Measurements from ENCODE around the gene CREG2. TPM values are rescaled to one million over a fixed set of nuclear protein-coding genes. Genes with fewer than 3 reads are reported as not detected.

The CREG2 gene
- total RNA-seq, 1 donor from 2014 or later: 0.26 TPM

DNA sequence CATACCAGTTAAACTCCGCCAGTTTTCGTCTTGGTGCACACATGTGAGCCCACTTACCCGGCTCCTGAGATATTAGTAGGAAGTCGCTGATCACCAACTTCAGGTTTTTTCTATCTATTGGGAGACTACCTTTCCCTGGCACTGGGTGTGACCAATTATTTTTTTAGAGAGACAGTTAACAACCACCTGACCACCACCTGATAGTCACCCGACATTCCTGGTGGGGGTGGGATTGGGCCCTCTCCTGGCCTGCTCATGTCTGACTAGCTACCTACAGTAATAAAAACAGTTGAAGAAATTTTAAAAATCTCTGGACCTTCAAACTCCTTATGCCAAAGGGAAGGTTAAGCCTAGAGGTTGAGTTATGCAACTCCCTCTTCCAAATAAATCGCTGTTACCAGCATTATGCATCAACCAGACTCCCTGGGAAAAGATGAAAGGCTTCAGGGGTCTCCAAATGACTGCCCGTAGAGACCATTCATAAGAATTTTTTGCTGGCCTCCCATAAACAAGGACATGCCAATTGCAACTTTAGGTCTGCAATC lies 27.8 kb downstream of the CREG2 start:
- Histone ChIP-seq H3K36me3 (ENCODE audit: control insufficient read depth, insufficient read depth, low read length) (no peaks in the 10 kb centered on the region), H3K27me3 (ENCODE audit: control insufficient read depth, insufficient read depth, low read length) (no peaks in the 10 kb centered on the region), H3K4me3 (ENCODE audit: low read depth, low read length) (no peak overlapping the region)
- TF ChIP-seq CTCF (IDR thresholded peaks at IDR 0.05; ENCODE audit: insufficient read depth, low read length, severe bottlenecking): no peak
- no peak for DNase-seq (ENCODE audit: low read depth)
- no peak for FAIRE-seq

- DNase-seq (ENCODE audit: low read depth): no peak
- Histone ChIP-seq H3K36me3 (ENCODE audit: control insufficient read depth, insufficient read depth, low read length) (no peaks in the 10 kb centered on the region), H3K4me3 (ENCODE audit: low read depth, low read length) (no peak overlapping the region), H3K27me3 (ENCODE audit: control insufficient read depth, insufficient read depth, low read length) (no peaks in the 10 kb centered on the region)
- no peak for TF ChIP-seq CTCF (IDR thresholded peaks at IDR 0.05; ENCODE audit: insufficient read depth, low read length, severe bottlenecking)
- peak; percentile 52 for FAIRE-seq
These were observed 29.9 kb downstream of the CREG2 start for GRCh38 chr2:101357376-101357775.

DNA sequence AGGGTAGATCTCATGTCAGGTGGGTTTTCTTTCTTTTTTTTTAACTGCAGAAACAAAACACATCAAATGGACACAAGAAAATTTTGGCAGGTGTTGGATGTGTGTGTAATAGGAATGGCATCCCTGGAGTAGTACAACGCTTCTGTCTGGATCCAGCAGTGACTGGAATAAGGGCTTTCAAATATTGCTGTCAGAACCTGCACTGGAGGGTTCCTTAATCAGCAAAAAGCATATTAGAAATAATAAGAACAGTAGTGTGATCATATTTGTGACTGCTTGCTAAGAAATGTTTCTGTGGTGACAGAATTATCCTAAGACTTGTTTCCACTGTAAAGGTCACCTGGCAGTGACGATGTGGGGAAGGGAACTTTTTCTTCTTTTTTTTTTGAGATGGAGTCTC lies 30.8 kb downstream of the CREG2 start:
- H3K36me3 ChIP-seq (ENCODE audit: control insufficient read depth, insufficient read depth, low read length): no peaks in the 10 kb centered on the region
- peak; percentile 69 for DNase-seq (ENCODE audit: low read depth)
- no peak overlapping the region for H3K4me3 ChIP-seq (ENCODE audit: low read depth, low read length)
- no peaks in the 10 kb centered on the region for H3K27me3 ChIP-seq (ENCODE audit: control insufficient read depth, insufficient read depth, low read length)
- TF ChIP-seq CTCF (IDR thresholded peaks at IDR 0.05; ENCODE audit: insufficient read depth, low read length, severe bottlenecking): no peak
- FAIRE-seq: no peak

GRCh38 chr2:101356055-101356454 lies 31.2 kb downstream of the CREG2 start:
- no peak for TF ChIP-seq CTCF (IDR thresholded peaks at IDR 0.05; ENCODE audit: insufficient read depth, low read length, severe bottlenecking)
- no peak overlapping the region for H3K4me3 ChIP-seq (ENCODE audit: low read depth, low read length)
- no peaks in the 10 kb centered on the region for H3K27me3 ChIP-seq (ENCODE audit: control insufficient read depth, insufficient read depth, low read length)
- no peaks in the 10 kb centered on the region for H3K36me3 ChIP-seq (ENCODE audit: control insufficient read depth, insufficient read depth, low read length)
- DNase-seq (ENCODE audit: low read depth) (no peak), FAIRE-seq (no peak)

DNA sequence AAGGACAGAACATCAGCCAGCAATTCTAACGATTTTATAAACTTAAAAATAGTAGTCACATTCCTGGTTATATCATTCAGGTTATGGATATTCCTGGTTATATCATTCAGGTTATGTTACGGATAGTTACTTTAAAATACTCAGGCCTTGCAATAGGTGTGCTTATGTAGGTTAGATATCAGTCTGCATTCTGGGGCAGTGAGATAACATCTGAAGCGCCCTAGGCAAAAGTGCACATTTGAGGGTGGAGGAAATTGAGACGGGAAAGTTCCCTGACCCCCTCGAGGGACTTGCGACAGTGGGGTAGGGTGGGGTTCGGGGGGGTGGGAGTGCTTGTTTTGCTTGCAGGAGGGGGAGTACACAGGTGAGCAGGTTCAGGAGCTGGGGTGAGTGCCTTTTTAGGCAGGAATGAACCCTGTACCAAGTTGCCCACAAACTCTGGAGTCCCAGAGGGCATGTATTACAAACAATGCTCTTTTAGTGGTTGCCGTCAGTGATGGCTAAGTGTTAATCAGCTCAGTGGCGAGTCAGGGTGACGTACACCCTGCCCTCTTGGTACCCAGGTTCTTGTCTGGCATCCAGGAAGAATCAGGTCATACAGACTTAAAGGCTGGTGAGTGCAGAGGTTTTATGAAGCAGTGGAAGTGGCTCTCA lies 31.8 kb downstream of the CREG2 start:
- Histone ChIP-seq H3K4me3 (ENCODE audit: low read depth, low read length) (no peak overlapping the region), H3K36me3 (ENCODE audit: control insufficient read depth, insufficient read depth, low read length) (no peaks in the 10 kb centered on the region), H3K27me3 (ENCODE audit: control insufficient read depth, insufficient read depth, low read length) (no peaks in the 10 kb centered on the region)
- no peak for FAIRE-seq
- no peak for TF ChIP-seq CTCF (IDR thresholded peaks at IDR 0.05; ENCODE audit: insufficient read depth, low read length, severe bottlenecking)
- peak; percentile 84 for DNase-seq (ENCODE audit: low read depth)

Data from bronchial epithelial cell (primary cell).